ENCODE results near the gene FXYD4.
A peak's percentile ranks its signal among the peaks of the same experiment; 100 is the strongest.

FXYD4 gene

GRCh38 chr10:43380610-43381222 lies 9.3 kb downstream of the FXYD4 start:
- Histone ChIP-seq H3K9me3 (ENCODE audit: control extremely low read depth in 1 of 5, control insufficient read depth in 4 of 5, insufficient read depth in 2 of 5, low read depth in 1 of 5, low read length in 4 of 5) (no peaks in the 10 kb centered on the region), H3K4me3 (ENCODE audit: control insufficient read depth in 1 of 7, extremely low read depth in 1 of 7, insufficient read depth in 4 of 7, low read depth in 2 of 7, low read length in 6 of 7) (no peak overlapping the region), H3K27ac (ENCODE audit: insufficient read depth in 1 of 2, low read depth in 1 of 2, low read length in 2 of 2, poor library complexity in 1 of 2, severe bottlenecking in 2 of 2) (no peak overlapping the region), H3K36me3 (ENCODE audit: control insufficient read depth in 4 of 4, insufficient read depth in 4 of 4, low read length in 3 of 4) (peaks cover 0 to 14% (median 10%) of the 10 kb centered on the region in 4 experiments), H3K27me3 (replicated peaks in 2 of 5; ENCODE audit: control insufficient read depth in 4 of 5, insufficient read depth in 5 of 5, low read length in 4 of 5) (no peaks in the 10 kb centered on the region), H3K4me1 (ENCODE audit: control extremely low read depth in 1 of 4, control insufficient read depth in 4 of 4, insufficient read depth in 4 of 4, low read length in 3 of 4) (no peaks in the 10 kb centered on the region)
- CTCF ChIA-PET = interaction anchor here (0.6 to 2.5 kb wide), 3 partner anchors 10 to 62 kb away, joined by 3 to 7 read pairs (median 3); no protein-coding TSS in a partner anchor
- WGBS (ENCODE audit: insufficient coverage) = 100% methylated on average over 4 of the region's 5 CpGs
- peak in 2 of 3 donors; percentile 35 to 46 for DNase-seq
- POLR2A ChIA-PET = no interaction called here

DNA sequence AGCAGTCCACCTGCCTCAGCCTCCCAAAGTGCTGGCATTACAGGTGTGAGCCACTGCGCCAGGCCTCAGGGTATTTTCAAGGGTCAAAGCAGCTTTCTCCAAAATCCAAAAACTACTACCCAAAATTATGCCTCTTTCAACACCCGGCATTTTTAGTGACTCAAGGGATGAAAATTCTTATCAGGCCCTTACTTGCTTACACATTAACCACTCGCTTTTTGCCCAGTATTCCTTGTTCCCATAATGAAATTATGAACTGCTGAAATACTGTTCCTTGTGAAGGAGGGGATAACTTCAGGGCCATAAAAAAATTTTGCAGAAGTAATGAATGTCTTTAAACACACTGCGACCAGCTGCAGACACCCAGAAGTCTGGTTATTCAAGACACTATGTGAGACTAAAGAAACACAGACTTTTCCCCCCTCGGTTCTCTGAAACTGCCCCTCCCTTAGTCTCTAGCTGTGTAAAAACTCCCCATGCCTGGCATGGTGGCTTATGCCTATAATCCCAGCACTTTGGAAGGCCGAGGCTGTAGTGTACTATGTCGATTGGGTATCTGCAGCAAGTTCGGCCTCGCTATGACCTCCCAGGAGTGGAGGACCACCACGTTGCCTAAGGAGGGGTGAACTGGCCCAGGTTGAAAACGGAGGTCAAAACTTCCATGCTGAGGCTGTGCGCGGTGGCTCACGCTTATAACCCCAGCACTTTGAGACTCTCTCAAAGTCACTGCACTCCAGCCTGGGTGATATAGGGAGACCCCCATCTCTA lies 12.0 kb downstream of the FXYD4 start:
- no peak overlapping the region for H3K27ac ChIP-seq (ENCODE audit: insufficient read depth in 1 of 2, low read depth in 1 of 2, low read length in 2 of 2, poor library complexity in 1 of 2, severe bottlenecking in 2 of 2)
- H3K4me1 ChIP-seq (ENCODE audit: control extremely low read depth in 1 of 4, control insufficient read depth in 4 of 4, insufficient read depth in 4 of 4, low read length in 3 of 4) = no peaks in the 10 kb centered on the region
- ChIA-PET POLR2A (no interaction called here), CTCF (interaction anchor here (1.1 kb wide), 1 partner anchor 22 kb away, joined by 4 read pairs; no protein-coding TSS in a partner anchor)
- DNase-seq = no peak
- no peaks in the 10 kb centered on the region for H3K27me3 ChIP-seq (replicated peaks in 2 of 5; ENCODE audit: control insufficient read depth in 4 of 5, insufficient read depth in 5 of 5, low read length in 4 of 5)
- WGBS (ENCODE audit: insufficient coverage) = 94% methylated on average over 13 of the region's 14 CpGs
- H3K9me3 ChIP-seq (ENCODE audit: control extremely low read depth in 1 of 5, control insufficient read depth in 4 of 5, insufficient read depth in 2 of 5, low read depth in 1 of 5, low read length in 4 of 5) = no peaks in the 10 kb centered on the region
- H3K4me3 ChIP-seq (ENCODE audit: control insufficient read depth in 1 of 7, extremely low read depth in 1 of 7, insufficient read depth in 4 of 7, low read depth in 2 of 7, low read length in 6 of 7) = no peak overlapping the region
- H3K36me3 ChIP-seq (ENCODE audit: control insufficient read depth in 4 of 4, insufficient read depth in 4 of 4, low read length in 3 of 4) = peaks cover 4 to 35% (median 35%) of the 10 kb centered on the region in 4 experiments

DNA sequence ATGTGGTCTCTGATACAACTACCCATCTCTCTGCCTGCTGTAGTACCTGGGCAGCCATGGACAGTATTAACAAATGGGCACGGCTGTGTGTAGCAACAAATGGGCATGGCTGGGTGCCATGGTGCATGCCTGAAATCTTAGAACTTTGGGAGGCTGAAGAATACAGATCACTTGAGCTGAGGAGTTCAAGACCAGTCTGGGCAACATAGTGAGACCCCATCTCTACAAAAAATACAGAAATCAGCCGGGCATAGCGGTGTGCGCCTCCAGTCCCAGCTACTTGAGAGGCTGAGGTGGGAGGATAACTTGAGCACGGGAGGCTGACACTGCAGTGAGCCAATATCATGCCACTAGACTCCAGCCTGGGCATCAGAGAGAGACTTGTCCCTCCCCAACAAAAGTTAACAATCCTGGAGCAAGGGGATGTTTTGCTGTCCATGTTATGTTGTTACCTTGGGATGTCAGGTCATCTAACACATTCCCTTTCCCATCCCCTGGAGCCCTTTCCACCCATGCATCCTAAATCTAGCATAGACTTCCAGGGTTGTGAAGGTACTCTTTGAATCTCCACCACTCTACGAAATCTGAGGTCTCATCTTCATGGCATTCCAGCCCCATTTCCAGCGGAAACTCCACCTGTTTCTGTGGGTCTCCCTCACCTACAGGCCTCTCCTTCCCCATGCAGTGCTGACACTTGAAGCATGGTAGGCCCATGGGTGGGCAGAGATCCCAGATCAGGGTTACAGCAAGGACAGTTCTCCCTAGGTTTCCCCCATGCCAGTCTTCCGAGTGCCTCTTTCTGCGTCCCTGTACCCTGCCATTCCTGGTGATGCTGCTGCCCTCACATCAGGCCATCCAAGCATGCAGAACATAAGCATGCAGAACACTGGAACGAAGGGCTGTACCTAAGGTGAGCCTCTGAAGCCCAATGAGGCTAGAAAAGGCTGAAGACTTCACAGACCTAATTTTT lies 13.1 kb downstream of the FXYD4 start:
- Histone ChIP-seq H3K9me3 (ENCODE audit: control extremely low read depth in 1 of 5, control insufficient read depth in 4 of 5, insufficient read depth in 2 of 5, low read depth in 1 of 5, low read length in 4 of 5) (no peaks in the 10 kb centered on the region), H3K27ac (ENCODE audit: insufficient read depth in 1 of 2, low read depth in 1 of 2, low read length in 2 of 2, poor library complexity in 1 of 2, severe bottlenecking in 2 of 2) (no peak overlapping the region), H3K4me3 (ENCODE audit: control insufficient read depth in 1 of 7, extremely low read depth in 1 of 7, insufficient read depth in 4 of 7, low read depth in 2 of 7, low read length in 6 of 7) (no peak overlapping the region), H3K27me3 (replicated peaks in 2 of 5; ENCODE audit: control insufficient read depth in 4 of 5, insufficient read depth in 5 of 5, low read length in 4 of 5) (no peaks in the 10 kb centered on the region), H3K4me1 (ENCODE audit: control extremely low read depth in 1 of 4, control insufficient read depth in 4 of 4, insufficient read depth in 4 of 4, low read length in 3 of 4) (no peaks in the 10 kb centered on the region), H3K36me3 (ENCODE audit: control insufficient read depth in 4 of 4, insufficient read depth in 4 of 4, low read length in 3 of 4) (peaks cover 7 to 46% (median 42%) of the 10 kb centered on the region in 4 experiments)
- ChIA-PET POLR2A (no interaction called here), CTCF (interaction anchor here (2.1 kb wide), 1 partner anchor 73 kb away, joined by 7 read pairs; no protein-coding TSS in a partner anchor)
- WGBS (ENCODE audit: insufficient coverage) = 91% methylated on average over 10 of the region's 10 CpGs
- no peak for DNase-seq

- Histone ChIP-seq H3K27ac (ENCODE audit: insufficient read depth in 1 of 2, low read depth in 1 of 2, low read length in 2 of 2, poor library complexity in 1 of 2, severe bottlenecking in 2 of 2) (no peak overlapping the region), H3K27me3 (replicated peaks in 2 of 5; ENCODE audit: control insufficient read depth in 4 of 5, insufficient read depth in 5 of 5, low read length in 4 of 5) (no peaks in the 10 kb centered on the region), H3K9me3 (ENCODE audit: control extremely low read depth in 1 of 5, control insufficient read depth in 4 of 5, insufficient read depth in 2 of 5, low read depth in 1 of 5, low read length in 4 of 5) (no peaks in the 10 kb centered on the region), H3K36me3 (ENCODE audit: control insufficient read depth in 4 of 4, insufficient read depth in 4 of 4, low read length in 3 of 4) (peaks cover 7 to 56% (median 52%) of the 10 kb centered on the region in 4 experiments), H3K4me1 (ENCODE audit: control extremely low read depth in 1 of 4, control insufficient read depth in 4 of 4, insufficient read depth in 4 of 4, low read length in 3 of 4) (no peaks in the 10 kb centered on the region), H3K4me3 (ENCODE audit: control insufficient read depth in 1 of 7, extremely low read depth in 1 of 7, insufficient read depth in 4 of 7, low read depth in 2 of 7, low read length in 6 of 7) (no peak overlapping the region)
- no peak for DNase-seq
- CTCF ChIA-PET = interaction anchor here (0.6 to 2.1 kb wide), 3 partner anchors 59 to 76 kb away, joined by 3 to 7 read pairs (median 4); no protein-coding TSS in a partner anchor
- POLR2A ChIA-PET = no interaction called here
- 100% methylated on average over 2 of the region's 5 CpGs for WGBS (ENCODE audit: insufficient coverage)
Measured at GRCh38 chr10:43385412-43386004, 14.1 kb downstream of the FXYD4 start.

DNA sequence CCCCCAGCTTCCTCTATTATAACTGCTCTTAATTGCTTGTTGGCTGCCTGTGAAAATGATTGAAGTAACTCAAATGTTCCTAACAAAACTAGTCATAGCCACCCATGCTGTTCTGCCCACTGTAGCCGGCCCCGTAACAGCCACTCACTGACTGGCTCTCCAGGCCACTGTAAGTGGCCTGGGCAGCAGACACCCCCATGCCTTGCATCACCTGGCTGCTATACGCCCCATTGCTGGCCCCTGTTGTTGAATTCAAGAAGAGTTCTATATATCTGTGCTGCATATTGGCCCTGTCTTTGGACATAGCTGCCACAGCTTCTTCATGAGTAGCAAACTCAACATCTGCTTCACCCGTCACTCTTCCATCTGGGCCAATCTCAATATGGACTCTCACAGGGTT lies 15.1 kb downstream of the FXYD4 start:
- POLR2A ChIA-PET = no interaction called here
- no peak for DNase-seq
- Histone ChIP-seq H3K4me3 (ENCODE audit: control insufficient read depth in 1 of 7, extremely low read depth in 1 of 7, insufficient read depth in 4 of 7, low read depth in 2 of 7, low read length in 6 of 7) (no peak overlapping the region), H3K27ac (ENCODE audit: insufficient read depth in 1 of 2, low read depth in 1 of 2, low read length in 2 of 2, poor library complexity in 1 of 2, severe bottlenecking in 2 of 2) (no peak overlapping the region), H3K36me3 (ENCODE audit: control insufficient read depth in 4 of 4, insufficient read depth in 4 of 4, low read length in 3 of 4) (peaks cover 9 to 65% (median 58%) of the 10 kb centered on the region in 4 experiments), H3K27me3 (replicated peaks in 2 of 5; ENCODE audit: control insufficient read depth in 4 of 5, insufficient read depth in 5 of 5, low read length in 4 of 5) (no peaks in the 10 kb centered on the region), H3K4me1 (ENCODE audit: control extremely low read depth in 1 of 4, control insufficient read depth in 4 of 4, insufficient read depth in 4 of 4, low read length in 3 of 4) (peaks cover 0 to 1% (median 0%) of the 10 kb centered on the region in 4 experiments), H3K9me3 (ENCODE audit: control extremely low read depth in 1 of 5, control insufficient read depth in 4 of 5, insufficient read depth in 2 of 5, low read depth in 1 of 5, low read length in 4 of 5) (no peaks in the 10 kb centered on the region)
- 100% methylated on average over 3 of the region's 4 CpGs for WGBS (ENCODE audit: insufficient coverage)
- CTCF ChIA-PET = interaction anchor here (1.1 to 2.1 kb wide), 2 partner anchors 58 to 71 kb away, joined by 4 to 7 read pairs; no protein-coding TSS in a partner anchor

GRCh38 chr10:43386981-43387677 lies 15.7 kb downstream of the FXYD4 start:
- Histone ChIP-seq H3K4me3 (ENCODE audit: control insufficient read depth in 1 of 7, extremely low read depth in 1 of 7, insufficient read depth in 4 of 7, low read depth in 2 of 7, low read length in 6 of 7) (no peak overlapping the region), H3K27ac (ENCODE audit: insufficient read depth in 1 of 2, low read depth in 1 of 2, low read length in 2 of 2, poor library complexity in 1 of 2, severe bottlenecking in 2 of 2) (no peak overlapping the region), H3K27me3 (replicated peaks in 2 of 5; ENCODE audit: control insufficient read depth in 4 of 5, insufficient read depth in 5 of 5, low read length in 4 of 5) (no peaks in the 10 kb centered on the region), H3K9me3 (ENCODE audit: control extremely low read depth in 1 of 5, control insufficient read depth in 4 of 5, insufficient read depth in 2 of 5, low read depth in 1 of 5, low read length in 4 of 5) (no peaks in the 10 kb centered on the region), H3K4me1 (ENCODE audit: control extremely low read depth in 1 of 4, control insufficient read depth in 4 of 4, insufficient read depth in 4 of 4, low read length in 3 of 4) (peaks cover 0 to 2% (median 0%) of the 10 kb centered on the region in 4 experiments), H3K36me3 (ENCODE audit: control insufficient read depth in 4 of 4, insufficient read depth in 4 of 4, low read length in 3 of 4) (peaks cover 9 to 70% (median 61%) of the 10 kb centered on the region in 4 experiments)
- CTCF ChIA-PET = no interaction called here
- no peak for DNase-seq
- POLR2A ChIA-PET = no interaction called here
- 95% methylated on average over 29 of the region's 29 CpGs for WGBS (ENCODE audit: insufficient coverage)

All from common myeloid progenitor, CD34-positive (primary cell).